Mesenchymal stem cell (in vitro differentiated cells and primary cell): Measurements from ENCODE around the gene DOCK11.

ENCODE experiments used
- DNase-seq: peaks from one replicate; pipeline ENCODE4 v3.0.0-alpha.2; 2013
- H2AFZ ChIP-seq: one replicate; pipeline ENCODE4 v1.6.1; 2013; ENCODE audit warnings: low read depth, mild to moderate bottlenecking, control low read depth, inconsistent platforms, low read length, moderate library complexity
- H2AK5ac ChIP-seq: 2 replicates; pipeline ENCODE4 v1.6.1; 2013; ENCODE audit warnings: low read length, moderate library complexity, mild to moderate bottlenecking, inconsistent platforms; ENCODE audit not compliant: severe bottlenecking
- H2BK120ac ChIP-seq: one replicate; pipeline ENCODE4 v1.6.1; 2013; ENCODE audit warnings: low read depth, mild to moderate bottlenecking, inconsistent platforms, low read length, moderate library complexity
- H2BK12ac ChIP-seq, 2 experiments: one replicate each; pipeline ENCODE4 v1.6.1; 2013; ENCODE audit warnings: inconsistent platforms in 2 of 2, low read length in 2 of 2, mild to moderate bottlenecking in 2 of 2, moderate library complexity in 2 of 2, control low read depth in 1 of 2
- H2BK15ac ChIP-seq: one replicate; pipeline ENCODE4 v1.6.1; 2013; ENCODE audit warnings: mild to moderate bottlenecking, low read depth, inconsistent platforms; ENCODE audit not compliant: poor library complexity, severe bottlenecking
- H2BK5ac ChIP-seq: 2 replicates; pipeline ENCODE4 v1.6.1; 2013; ENCODE audit warnings: low read depth, mild to moderate bottlenecking, low read length, control low read depth, inconsistent platforms; ENCODE audit not compliant: poor library complexity, severe bottlenecking
- H3K14ac ChIP-seq, 2 experiments: one replicate each; pipeline ENCODE4 v1.6.1; 2013; ENCODE audit warnings: inconsistent platforms in 2 of 2, low read length in 2 of 2, control low read depth in 1 of 2, mild to moderate bottlenecking in 1 of 2, moderate library complexity in 1 of 2
- H3K18ac ChIP-seq, 2 experiments: one replicate each; pipeline ENCODE4 v1.6.1; 2013; ENCODE audit warnings: inconsistent platforms in 2 of 2, low read length in 2 of 2, control low read depth in 1 of 2, low read depth in 1 of 2, mild to moderate bottlenecking in 1 of 2
- H3K23ac ChIP-seq, 2 experiments: one replicate each; pipeline ENCODE4 v1.6.1; 2013; ENCODE audit warnings: inconsistent platforms in 2 of 2, low read length in 2 of 2, mild to moderate bottlenecking in 2 of 2, moderate library complexity in 2 of 2, control low read depth in 1 of 2
- H3K27ac ChIP-seq: 2 replicates; pipeline ENCODE4 v1.5.1; 2013; ENCODE audit warnings: mild to moderate bottlenecking, moderate library complexity, low read length, control low read depth, inconsistent platforms; ENCODE audit not compliant: poor library complexity, severe bottlenecking
- H3K27me3 ChIP-seq, 2 experiments: 2 replicates each; pipeline versions ENCODE4 v1.6.1 to v1.7.0; 2013; ENCODE audit warnings: low read length in 2 of 2, mild to moderate bottlenecking in 2 of 2, moderate library complexity in 2 of 2, control low read depth in 1 of 2, inconsistent platforms in 1 of 2; ENCODE audit not compliant: control insufficient read depth in 1 of 2, insufficient read depth in 1 of 2
- H3K36me3 ChIP-seq, 2 experiments: 2 replicates each; pipeline versions ENCODE4 v1.6.1 to v1.7.0; 2013; ENCODE audit warnings: low read length in 2 of 2, control low read depth in 1 of 2, inconsistent platforms in 1 of 2, low read depth in 1 of 2, mild to moderate bottlenecking in 1 of 2; ENCODE audit not compliant: insufficient read depth in 2 of 2, control insufficient read depth in 1 of 2
- H3K4ac ChIP-seq, 2 experiments: one replicate each; pipeline ENCODE4 v1.6.1; 2013; ENCODE audit warnings: inconsistent platforms in 2 of 2, low read length in 2 of 2, mild to moderate bottlenecking in 2 of 2, moderate library complexity in 2 of 2, control low read depth in 1 of 2, low read depth in 1 of 2
- H3K4me1 ChIP-seq: 2 replicates; pipeline ENCODE4 v1.6.1; 2013; ENCODE audit warnings: low read depth, low read length, control low read depth; ENCODE audit not compliant: control insufficient read depth, insufficient read depth
- H3K4me2 ChIP-seq: 2 replicates; pipeline ENCODE4 v1.6.1; 2013; ENCODE audit warnings: low read length, mild to moderate bottlenecking, inconsistent platforms; ENCODE audit not compliant: poor library complexity, severe bottlenecking
- H3K4me3 ChIP-seq, 2 experiments: 2 replicates each; pipeline versions ENCODE4 v1.5.1 to v1.7.0; 2013; ENCODE audit warnings: low read length in 2 of 2, mild to moderate bottlenecking in 2 of 2, control low read depth in 1 of 2, low read depth in 1 of 2; ENCODE audit not compliant: insufficient read depth in 1 of 2
- H3K79me1 ChIP-seq: replicated peaks from 2 replicates; pipeline ENCODE4 v1.6.1; 2013; ENCODE audit warnings: mild to moderate bottlenecking, control low read depth, low read length, inconsistent platforms; ENCODE audit not compliant: poor library complexity, severe bottlenecking
- H3K9ac ChIP-seq: 2 replicates; pipeline ENCODE4 v1.7.0; 2013; ENCODE audit warnings: mild to moderate bottlenecking, low read length, moderate library complexity
- H3K9me3 ChIP-seq: 2 replicates; pipeline ENCODE4 v1.7.0; 2013; ENCODE audit warnings: mild to moderate bottlenecking, low read length; ENCODE audit not compliant: control insufficient read depth
- H4K8ac ChIP-seq: one replicate; pipeline ENCODE4 v1.6.1; 2013; ENCODE audit warnings: inconsistent platforms, mild to moderate bottlenecking, low read length, moderate library complexity
- H4K91ac ChIP-seq: one replicate; pipeline ENCODE4 v1.6.1; 2013; ENCODE audit warnings: mild to moderate bottlenecking, low read length, inconsistent platforms
- WGBS: methylation state at CpG from one replicate; pipeline ENCODE4 v1.1.7; 2013; ENCODE audit warnings: mixed read lengths; 5-methylcytosine and 5-hydroxymethylcytosine counted together

Gene DOCK11

DNA sequence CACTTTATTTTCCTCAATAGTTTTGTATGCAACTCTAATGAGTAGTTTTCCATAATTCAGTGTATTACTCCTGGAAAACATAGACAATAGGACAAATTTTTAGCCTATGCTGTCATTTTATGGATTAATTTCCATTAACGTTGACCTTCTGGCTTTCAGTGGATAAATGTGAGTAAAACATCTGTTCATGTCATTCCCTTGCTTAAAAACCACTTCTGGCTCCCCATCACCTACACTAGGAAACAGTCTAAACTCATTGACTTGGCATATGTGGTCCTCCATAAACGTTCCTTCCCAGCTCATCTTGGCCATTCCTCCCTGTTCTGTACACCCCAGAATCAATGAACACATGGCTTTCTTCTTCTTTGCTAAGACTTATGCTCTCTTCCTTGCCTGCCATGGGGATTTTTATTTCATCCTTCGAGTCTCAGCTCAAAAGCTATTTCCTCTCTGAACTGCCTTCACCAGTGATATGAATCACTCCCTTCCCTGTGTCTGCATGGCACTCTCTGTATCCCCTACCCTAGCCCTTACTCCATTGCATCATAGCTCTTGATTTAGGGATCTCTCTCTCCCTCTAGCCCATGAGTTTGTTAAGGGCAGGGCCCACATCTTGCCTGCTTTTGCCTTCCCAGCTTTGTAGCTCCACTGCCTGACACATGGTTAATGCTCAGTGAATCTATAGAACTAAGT, 34.8 kb downstream of the DOCK11 start:
- no peak overlapping the region for H2AFZ ChIP-seq
- H3K4me2 ChIP-seq, result no peak overlapping the region
- no peak overlapping the region for H3K14ac ChIP-seq
- H3K9me3 ChIP-seq, result no peaks in the 10 kb centered on the region
- H3K9ac ChIP-seq, result no peak overlapping the region
- H3K36me3 ChIP-seq, result no peaks in the 10 kb centered on the region
- H2BK12ac ChIP-seq, result no peak overlapping the region
- peak; percentile 46 for DNase-seq
- peak overlapping the region in 1 of 2 experiments; percentile 25 for H3K4me3 ChIP-seq
- no peak overlapping the region for H3K4ac ChIP-seq
- H2BK120ac ChIP-seq, result no peak overlapping the region
- H2AK5ac ChIP-seq, result no peak overlapping the region
- H3K27me3 ChIP-seq, result no peaks in the 10 kb centered on the region
- no peaks in the 10 kb centered on the region for H3K4me1 ChIP-seq
- H4K91ac ChIP-seq, result no peak overlapping the region
- no peak overlapping the region for H3K18ac ChIP-seq
- WGBS, result 41% methylated on average over 2 of the region's 3 CpGs
- H3K23ac ChIP-seq, result no peak overlapping the region
- no peak overlapping the region for H2BK5ac ChIP-seq
- no peak overlapping the region for H3K27ac ChIP-seq
- no peaks in the 10 kb centered on the region for H3K79me1 ChIP-seq
- no peak overlapping the region for H2BK15ac ChIP-seq
- H4K8ac ChIP-seq, result no peak overlapping the region

DNA sequence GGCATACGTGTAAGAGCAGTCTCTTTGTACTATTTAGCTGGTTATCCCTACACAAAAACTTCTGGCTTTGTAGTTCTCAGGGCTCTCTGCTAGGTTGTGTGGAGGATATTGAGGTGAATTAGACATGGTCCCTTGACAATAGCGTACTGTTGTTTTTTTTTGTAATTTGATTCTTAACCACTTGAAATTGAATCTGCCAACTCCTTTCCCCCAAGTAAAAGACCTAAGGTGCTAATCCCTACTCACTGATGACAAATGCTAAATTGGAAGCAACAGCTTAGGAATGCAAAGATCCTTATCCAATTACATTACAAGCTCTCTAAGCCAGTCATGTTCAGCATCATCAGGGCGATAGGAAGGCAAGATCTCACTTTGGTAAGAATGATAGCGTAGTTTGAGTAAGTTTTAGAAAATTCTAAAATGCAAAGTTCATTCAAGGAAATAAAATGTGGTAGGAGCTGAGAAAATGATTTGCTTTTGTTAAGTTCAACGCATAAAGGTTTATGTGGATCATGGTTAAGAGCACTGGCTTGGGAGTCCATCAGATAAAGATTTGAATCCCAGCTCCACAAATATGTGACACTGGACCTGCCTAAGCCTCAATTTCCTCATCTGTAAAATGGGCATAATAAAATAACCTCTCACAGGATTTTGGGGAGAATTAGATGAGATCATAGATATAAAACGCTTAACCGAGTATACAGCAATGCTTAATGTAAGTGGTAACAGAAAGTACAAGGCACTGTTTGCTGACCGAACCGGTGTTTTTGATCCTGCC, 39.3 kb downstream of the DOCK11 start:
- no peak overlapping the region for H3K14ac ChIP-seq
- no peak overlapping the region for H4K91ac ChIP-seq
- H3K27me3 ChIP-seq, result no peaks in the 10 kb centered on the region
- no peak overlapping the region for H2BK5ac ChIP-seq
- 97% methylated on average over 7 of the region's 9 CpGs for WGBS
- H2AK5ac ChIP-seq, result no peak overlapping the region
- H3K9me3 ChIP-seq, result no peaks in the 10 kb centered on the region
- no peak overlapping the region for H3K4me2 ChIP-seq
- no peak overlapping the region for H3K18ac ChIP-seq
- no peak overlapping the region for H3K9ac ChIP-seq
- no peaks in the 10 kb centered on the region for H3K36me3 ChIP-seq
- H3K27ac ChIP-seq, result no peak overlapping the region
- no peak overlapping the region for H2AFZ ChIP-seq
- H3K23ac ChIP-seq, result no peak overlapping the region
- no peak overlapping the region for H2BK120ac ChIP-seq
- DNase-seq, result no peak
- no peak overlapping the region for H2BK15ac ChIP-seq
- no peak overlapping the region for H3K4ac ChIP-seq
- H2BK12ac ChIP-seq, result no peak overlapping the region
- H3K79me1 ChIP-seq, result no peaks in the 10 kb centered on the region
- no peak overlapping the region for H4K8ac ChIP-seq
- H3K4me3 ChIP-seq, result no peak overlapping the region
- H3K4me1 ChIP-seq, result peaks cover 1% of the 10 kb centered on the region

DNA sequence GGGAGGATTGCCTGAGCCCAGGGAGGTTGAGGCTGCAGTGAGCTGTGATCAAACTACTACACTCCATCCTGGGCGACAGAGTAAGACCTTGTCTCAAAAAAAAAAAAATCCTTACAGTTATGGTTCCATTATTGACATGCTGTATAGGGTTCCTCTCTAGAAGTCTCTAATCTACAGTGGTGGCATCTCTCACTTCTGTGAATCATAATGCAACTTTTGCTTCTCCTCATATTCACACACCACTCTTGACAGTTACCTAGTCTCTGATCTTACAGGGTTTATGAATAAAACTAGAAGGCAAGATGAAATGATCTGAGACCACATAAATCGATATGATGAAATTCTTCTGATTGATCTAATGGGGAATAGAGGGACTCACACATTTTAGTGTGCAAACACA, 40.6 kb downstream of the DOCK11 start:
- 80% methylated on average over 1 of the region's 2 CpGs for WGBS
- no peaks in the 10 kb centered on the region for H3K79me1 ChIP-seq

DNA sequence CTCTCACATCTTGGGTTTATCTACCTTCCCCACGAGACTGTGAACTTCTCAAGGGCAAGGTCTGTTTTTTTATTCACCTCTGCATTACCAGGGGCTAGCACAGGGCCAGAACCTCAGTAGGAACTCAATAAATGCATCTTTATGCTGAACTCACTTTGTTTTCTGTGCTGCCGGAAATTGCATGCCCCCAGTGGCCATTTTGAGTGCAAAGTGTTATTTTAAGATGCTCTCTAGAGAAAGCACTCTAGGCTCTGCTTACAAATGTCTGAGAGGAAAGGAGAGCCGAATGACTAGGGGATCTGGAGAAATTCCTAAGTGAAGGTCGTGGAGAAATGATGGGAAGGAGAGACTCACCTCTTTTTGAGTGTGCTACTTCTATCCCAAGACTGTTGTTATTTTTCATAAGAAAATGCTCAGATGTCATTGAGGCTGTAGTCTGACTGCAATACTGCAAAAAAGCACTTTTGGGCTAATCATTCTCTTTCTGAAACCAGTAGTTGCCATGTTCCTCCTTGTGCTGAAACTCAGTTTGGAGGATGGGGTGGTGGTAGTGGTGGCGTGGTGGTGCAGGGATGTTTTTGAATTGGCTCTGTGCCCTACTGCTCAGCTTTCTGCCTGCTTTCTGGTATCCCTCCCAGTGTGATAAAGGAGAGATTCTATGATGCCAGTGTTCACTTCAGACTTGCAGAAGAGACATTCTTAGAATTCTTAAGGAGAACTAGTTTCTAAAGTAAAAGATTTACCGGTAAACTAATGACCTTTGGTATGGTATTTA, 41.3 kb downstream of the DOCK11 start:
- no peak overlapping the region for H3K14ac ChIP-seq
- H2BK15ac ChIP-seq, result no peak overlapping the region
- no peak overlapping the region for H3K4ac ChIP-seq
- no peak overlapping the region for H2BK12ac ChIP-seq
- peak overlapping the region in 1 of 2 experiments; percentile 36 for H3K4me3 ChIP-seq
- no peak overlapping the region for H2AK5ac ChIP-seq
- no peaks in the 10 kb centered on the region for H3K27me3 ChIP-seq
- peak overlapping the region; percentile 23 for H2AFZ ChIP-seq
- no peak overlapping the region for H2BK120ac ChIP-seq
- peak overlapping the region; percentile 96 for H3K27ac ChIP-seq
- no peak overlapping the region for H4K91ac ChIP-seq
- no peaks in the 10 kb centered on the region for H3K79me1 ChIP-seq
- peak overlapping the region; percentile 43 for H3K4me2 ChIP-seq
- no peak overlapping the region for H3K23ac ChIP-seq
- WGBS, result 21% methylated on average over 4 of the region's 6 CpGs
- peak; percentile 42 for DNase-seq
- H3K9ac ChIP-seq, result peak overlapping the region; percentile 24
- no peak overlapping the region for H4K8ac ChIP-seq
- peak overlapping the region in 1 of 2 experiments; percentile 48 for H3K18ac ChIP-seq
- H3K36me3 ChIP-seq, result no peaks in the 10 kb centered on the region
- peaks cover 1% of the 10 kb centered on the region for H3K4me1 ChIP-seq
- no peaks in the 10 kb centered on the region for H3K9me3 ChIP-seq
- H2BK5ac ChIP-seq, result peak overlapping the region; percentile 44

More for the DNA sequence above, 40.6 kb downstream of the DOCK11 start:
- Histone ChIP-seq H2AK5ac (no peak overlapping the region), H2BK120ac (no peak overlapping the region), H2AFZ (no peak overlapping the region), H3K9me3 (no peaks in the 10 kb centered on the region), H3K14ac (no peak overlapping the region), H4K91ac (no peak overlapping the region), H3K23ac (no peak overlapping the region), H2BK15ac (no peak overlapping the region), H2BK12ac (no peak overlapping the region), H2BK5ac (no peak overlapping the region), H3K27me3 (no peaks in the 10 kb centered on the region), H3K4me1 (peaks cover 1% of the 10 kb centered on the region), H3K9ac (no peak overlapping the region), H3K4ac (no peak overlapping the region), H3K4me3 (no peak overlapping the region), H3K18ac (no peak overlapping the region), H3K36me3 (no peaks in the 10 kb centered on the region), H3K4me2 (no peak overlapping the region), H4K8ac (no peak overlapping the region), H3K27ac (peak overlapping the region; percentile 96)
- no peak for DNase-seq
